ENCODE results near the gene KCNMB4. TPM values are rescaled to one million over a fixed set of nuclear protein-coding genes. Genes with fewer than 3 reads are reported as not detected.

The KCNMB4 gene
- total RNA-seq, 1 experiment from 2014 or later, result 0.23 TPM

DNA sequence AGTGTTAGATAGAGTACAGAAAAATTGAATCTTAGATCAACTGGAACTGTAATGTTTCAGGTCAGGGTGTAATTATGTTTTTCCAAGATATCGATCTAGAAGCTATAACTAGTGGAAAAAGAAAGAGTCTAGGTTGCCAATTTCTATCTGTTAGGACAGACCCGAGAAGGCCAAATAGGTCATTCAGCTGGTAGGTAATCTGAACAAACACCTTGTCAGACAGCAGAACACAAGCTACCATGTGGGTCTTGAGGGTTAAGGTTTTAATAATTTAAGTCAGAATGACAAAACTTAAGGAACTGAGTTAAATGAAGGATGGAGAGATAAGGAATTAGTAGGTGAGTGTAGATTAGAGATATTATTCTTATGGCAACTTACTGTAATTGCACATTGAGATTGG lies 44.9 kb upstream of the KCNMB4 start:
- Histone ChIP-seq H3K27me3 (replicated peaks; ENCODE audit: control insufficient read depth, insufficient read depth, low read length) (no peaks in the 10 kb centered on the region), H3K9me3 (no peaks in the 10 kb centered on the region), H3K4me1 (no peaks in the 10 kb centered on the region), H3K36me3 (ENCODE audit: control insufficient read depth, insufficient read depth, low read length) (no peaks in the 10 kb centered on the region), H3K4me3 (ENCODE audit: low read depth, low read length) (no peak overlapping the region)
- DNase-seq, result no peak
- Mint-ChIP-seq H3K27ac (ENCODE audit: unreplicated experiment) (no peak overlapping the region), H3K36me3 (ENCODE audit: insufficient read depth, unreplicated experiment) (no peaks in the 10 kb centered on the region), H3K4me1 (ENCODE audit: low read depth, unreplicated experiment) (no peaks in the 10 kb centered on the region), H3K9me3 (ENCODE audit: unreplicated experiment) (no peaks in the 10 kb centered on the region), H3K4me3 (ENCODE audit: unreplicated experiment) (no peak overlapping the region), H3K27me3 (ENCODE audit: insufficient read depth, unreplicated experiment) (no peaks in the 10 kb centered on the region)
- TF ChIP-seq, protein P1, sequence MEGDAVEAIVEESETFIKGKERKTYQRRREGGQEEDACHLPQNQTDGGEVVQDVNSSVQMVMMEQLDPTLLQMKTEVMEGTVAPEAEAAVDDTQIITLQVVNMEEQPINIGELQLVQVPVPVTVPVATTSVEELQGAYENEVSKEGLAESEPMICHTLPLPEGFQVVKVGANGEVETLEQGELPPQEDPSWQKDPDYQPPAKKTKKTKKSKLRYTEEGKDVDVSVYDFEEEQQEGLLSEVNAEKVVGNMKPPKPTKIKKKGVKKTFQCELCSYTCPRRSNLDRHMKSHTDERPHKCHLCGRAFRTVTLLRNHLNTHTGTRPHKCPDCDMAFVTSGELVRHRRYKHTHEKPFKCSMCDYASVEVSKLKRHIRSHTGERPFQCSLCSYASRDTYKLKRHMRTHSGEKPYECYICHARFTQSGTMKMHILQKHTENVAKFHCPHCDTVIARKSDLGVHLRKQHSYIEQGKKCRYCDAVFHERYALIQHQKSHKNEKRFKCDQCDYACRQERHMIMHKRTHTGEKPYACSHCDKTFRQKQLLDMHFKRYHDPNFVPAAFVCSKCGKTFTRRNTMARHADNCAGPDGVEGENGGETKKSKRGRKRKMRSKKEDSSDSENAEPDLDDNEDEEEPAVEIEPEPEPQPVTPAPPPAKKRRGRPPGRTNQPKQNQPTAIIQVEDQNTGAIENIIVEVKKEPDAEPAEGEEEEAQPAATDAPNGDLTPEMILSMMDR (IDR thresholded peaks at IDR 0.05; ENCODE audit: insufficient read depth in 1 of 2, low read depth in 1 of 2, low read length in 1 of 2, severe bottlenecking in 1 of 2, unreplicated experiment in 1 of 2), result no peak
- BruUV-seq (replicated peaks), result no TSS peak
- ChIA-PET POLR2A (no interaction called here), CTCF (no interaction called here)
- intact Hi-C loops (cut with micrococcal nuclease; ENCODE audit: unreplicated experiment), result no loop called here

DNA sequence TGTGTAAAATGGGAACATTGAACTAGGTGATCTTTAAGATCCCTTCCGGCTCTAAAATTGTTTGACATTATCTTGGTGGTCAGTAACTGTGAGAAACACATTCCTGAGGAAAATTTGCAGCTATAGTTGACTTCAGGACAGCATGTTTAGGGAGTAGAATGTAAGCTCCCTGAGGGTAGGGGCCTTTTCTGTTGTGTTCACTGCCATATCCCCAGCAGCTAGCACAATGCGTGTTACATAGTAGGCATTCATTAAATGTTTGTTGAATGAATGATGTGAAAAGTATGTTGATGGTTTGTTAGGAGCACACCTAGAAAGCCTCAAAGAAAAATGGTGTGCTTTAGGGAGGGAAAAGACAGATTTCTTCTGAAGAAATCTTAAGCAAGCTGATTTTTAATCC lies 38.5 kb upstream of the KCNMB4 start:
- no TSS peak for BruUV-seq (replicated peaks)
- 0 out of 2 replicates have a peak, but pooled peaks cover 3% of the 10 kb centered on the region for H3K9me3 ChIP-seq
- no peak overlapping the region for H3K4me3 Mint-ChIP-seq (ENCODE audit: unreplicated experiment)
- no peak for DNase-seq
- no peak overlapping the region for H3K4me3 ChIP-seq (ENCODE audit: low read depth, low read length)
- ChIA-PET CTCF (no interaction called here), POLR2A (no interaction called here)
- no peaks in the 10 kb centered on the region for H3K36me3 Mint-ChIP-seq (ENCODE audit: insufficient read depth, unreplicated experiment)
- TF ChIP-seq, protein P1 (IDR thresholded peaks at IDR 0.05; ENCODE audit: insufficient read depth in 1 of 2, low read depth in 1 of 2, low read length in 1 of 2, severe bottlenecking in 1 of 2, unreplicated experiment in 1 of 2), result no peak
- intact Hi-C loops (cut with micrococcal nuclease; ENCODE audit: unreplicated experiment), result no loop called here
- no peaks in the 10 kb centered on the region for H3K4me1 Mint-ChIP-seq (ENCODE audit: low read depth, unreplicated experiment)
- H3K27me3 Mint-ChIP-seq (ENCODE audit: insufficient read depth, unreplicated experiment), result no peaks in the 10 kb centered on the region
- no peaks in the 10 kb centered on the region for H3K9me3 Mint-ChIP-seq (ENCODE audit: unreplicated experiment)
- no peak overlapping the region for H3K27ac Mint-ChIP-seq (ENCODE audit: unreplicated experiment)
- H3K36me3 ChIP-seq (ENCODE audit: control insufficient read depth, insufficient read depth, low read length), result no peaks in the 10 kb centered on the region
- no peaks in the 10 kb centered on the region for H3K27me3 ChIP-seq (replicated peaks; ENCODE audit: control insufficient read depth, insufficient read depth, low read length)
- H3K4me1 ChIP-seq, result peaks cover 3% of the 10 kb centered on the region; the same call in 1 of the 2 replicates

DNA sequence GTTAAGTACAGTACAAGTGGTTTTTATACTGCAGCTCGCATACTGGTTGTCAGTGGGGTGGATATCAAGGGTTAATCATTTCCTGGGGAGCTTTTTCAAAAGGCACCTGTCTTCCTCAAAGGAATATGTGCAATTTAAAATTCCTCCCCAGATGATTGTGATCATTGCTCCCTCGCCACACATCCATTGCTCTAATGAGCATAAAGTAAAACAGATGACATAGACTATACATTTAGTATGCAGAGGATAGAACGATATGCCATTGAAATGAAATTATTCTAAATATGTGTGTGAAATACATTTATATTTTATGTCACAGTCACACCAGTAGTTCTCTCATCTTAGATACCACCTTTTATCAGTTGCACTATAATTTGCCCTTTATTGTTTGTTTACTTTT lies 36.4 kb upstream of the KCNMB4 start:
- BruUV-seq (replicated peaks), result no TSS peak
- CTCF ChIA-PET, result no interaction called here
- Mint-ChIP-seq H3K4me1 (ENCODE audit: low read depth, unreplicated experiment) (no peaks in the 10 kb centered on the region), H3K9me3 (ENCODE audit: unreplicated experiment) (no peaks in the 10 kb centered on the region), H3K27me3 (ENCODE audit: insufficient read depth, unreplicated experiment) (no peaks in the 10 kb centered on the region), H3K27ac (ENCODE audit: unreplicated experiment) (no peak overlapping the region), H3K4me3 (ENCODE audit: unreplicated experiment) (no peak overlapping the region), H3K36me3 (ENCODE audit: insufficient read depth, unreplicated experiment) (no peaks in the 10 kb centered on the region)
- no peaks in the 10 kb centered on the region for H3K27me3 ChIP-seq (replicated peaks; ENCODE audit: control insufficient read depth, insufficient read depth, low read length)
- H3K36me3 ChIP-seq (ENCODE audit: control insufficient read depth, insufficient read depth, low read length), result no peaks in the 10 kb centered on the region
- H3K4me3 ChIP-seq (ENCODE audit: low read depth, low read length), result no peak overlapping the region
- peaks cover 3% of the 10 kb centered on the region; the same call in 1 of the 2 replicates for H3K4me1 ChIP-seq
- 0 out of 2 replicates have a peak, but pooled peaks cover 3% of the 10 kb centered on the region for H3K9me3 ChIP-seq
- intact Hi-C loops (cut with micrococcal nuclease; ENCODE audit: unreplicated experiment), result no loop called here
- POLR2A ChIA-PET, result no interaction called here
- no peak for DNase-seq
- TF ChIP-seq, protein P1 (IDR thresholded peaks at IDR 0.05; ENCODE audit: insufficient read depth in 1 of 2, low read depth in 1 of 2, low read length in 1 of 2, severe bottlenecking in 1 of 2, unreplicated experiment in 1 of 2), result no peak
